ENCODE measurements around the gene TMEM175.

GRCh38 chr4:909821-910220 lies 22.4 kb upstream of the TMEM175 start:
- TF ChIP-seq GATA2 (IDR thresholded peaks at IDR 0.05; ENCODE audit: low read depth, low read length): no peak
- no peak for TF ChIP-seq GATA3 (IDR thresholded peaks at IDR 0.05; ENCODE audit: low read depth, low read length)

All from SH-SY5Y (cell line).